HEK293 (cell line): Measurements from ENCODE around the gene VSIG8.

Experiments
- ZNF501 ChIP-seq: fragments of 450-650 bp; formaldehyde crosslinking; IDR thresholded peaks from 2 replicates; pipeline ENCODE4 v1.5.1; 2016; ENCODE audit warnings: missing biosample characterization, missing genetic modification characterization
- TF ChIP-seq, protein P1 (sequence below): fragments of 450-650 bp; formaldehyde crosslinking; IDR thresholded peaks from 2 replicates; pipeline ENCODE4 v1.5.1; 2016; ENCODE audit warnings: missing biosample characterization, missing genetic modification characterization, borderline replicate concordance

DNA sequence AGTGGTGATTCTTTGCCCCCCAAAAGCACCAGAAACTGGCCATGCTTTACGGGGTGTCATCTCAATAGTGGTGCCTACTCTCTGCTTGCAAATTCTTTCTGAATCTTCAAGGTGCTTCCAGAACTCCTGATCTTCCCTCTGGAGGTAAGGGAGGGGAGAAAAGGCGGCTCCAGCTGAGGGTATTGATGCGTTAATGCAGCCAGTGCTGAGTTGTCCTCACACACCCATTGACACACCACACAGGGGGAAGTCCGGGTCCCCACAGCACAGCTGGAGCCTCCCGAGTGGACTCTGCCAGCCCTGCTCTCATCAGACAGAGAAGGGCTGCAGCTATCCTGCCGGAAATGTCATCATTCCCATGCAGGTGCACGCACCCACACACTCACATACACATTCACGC lies 1.2 kb downstream of the VSIG8 start:
- TF ChIP-seq ZNF501 (tag by site-specific recombination): no peak
- TF ChIP-seq, protein P1, sequence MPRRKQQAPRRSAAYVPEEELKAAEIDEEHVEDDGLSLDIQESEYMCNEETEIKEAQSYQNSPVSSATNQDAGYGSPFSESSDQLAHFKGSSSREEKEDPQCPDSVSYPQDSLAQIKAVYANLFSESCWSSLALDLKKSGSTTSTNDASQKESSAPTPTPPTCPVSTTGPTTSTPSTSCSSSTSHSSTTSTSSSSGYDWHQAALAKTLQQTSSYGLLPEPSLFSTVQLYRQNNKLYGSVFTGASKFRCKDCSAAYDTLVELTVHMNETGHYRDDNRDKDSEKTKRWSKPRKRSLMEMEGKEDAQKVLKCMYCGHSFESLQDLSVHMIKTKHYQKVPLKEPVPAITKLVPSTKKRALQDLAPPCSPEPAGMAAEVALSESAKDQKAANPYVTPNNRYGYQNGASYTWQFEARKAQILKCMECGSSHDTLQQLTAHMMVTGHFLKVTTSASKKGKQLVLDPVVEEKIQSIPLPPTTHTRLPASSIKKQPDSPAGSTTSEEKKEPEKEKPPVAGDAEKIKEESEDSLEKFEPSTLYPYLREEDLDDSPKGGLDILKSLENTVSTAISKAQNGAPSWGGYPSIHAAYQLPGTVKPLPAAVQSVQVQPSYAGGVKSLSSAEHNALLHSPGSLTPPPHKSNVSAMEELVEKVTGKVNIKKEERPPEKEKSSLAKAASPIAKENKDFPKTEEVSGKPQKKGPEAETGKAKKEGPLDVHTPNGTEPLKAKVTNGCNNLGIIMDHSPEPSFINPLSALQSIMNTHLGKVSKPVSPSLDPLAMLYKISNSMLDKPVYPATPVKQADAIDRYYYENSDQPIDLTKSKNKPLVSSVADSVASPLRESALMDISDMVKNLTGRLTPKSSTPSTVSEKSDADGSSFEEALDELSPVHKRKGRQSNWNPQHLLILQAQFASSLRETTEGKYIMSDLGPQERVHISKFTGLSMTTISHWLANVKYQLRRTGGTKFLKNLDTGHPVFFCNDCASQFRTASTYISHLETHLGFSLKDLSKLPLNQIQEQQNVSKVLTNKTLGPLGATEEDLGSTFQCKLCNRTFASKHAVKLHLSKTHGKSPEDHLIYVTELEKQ (tag by site-specific recombination): no peak
